ENCODE results near the gene IQCM.

IQCM gene, protein sequence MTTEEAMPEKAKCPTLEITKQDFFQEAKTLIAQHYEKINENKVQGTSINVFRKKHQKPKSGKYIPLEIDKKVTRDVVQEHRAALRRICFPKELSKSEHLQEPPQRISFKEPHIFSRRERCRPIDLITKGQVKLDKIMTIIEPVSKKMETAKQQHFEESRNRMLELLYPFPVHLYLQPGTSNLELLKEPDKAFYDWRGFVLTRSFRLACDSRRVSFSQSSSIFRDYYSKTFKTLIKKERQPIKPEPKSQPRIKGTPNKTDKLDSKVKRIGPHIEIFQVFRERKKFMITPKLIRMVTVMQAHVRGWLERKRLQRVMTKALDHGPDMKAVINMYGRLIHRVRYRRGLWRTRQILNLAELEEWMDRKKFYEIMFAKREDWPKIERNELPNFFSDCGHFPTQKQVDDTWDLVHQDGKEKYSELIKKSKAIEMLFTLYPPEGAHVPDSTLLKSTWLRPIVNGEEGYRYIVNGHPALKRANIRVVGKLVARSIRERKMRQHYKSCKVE

DNA sequence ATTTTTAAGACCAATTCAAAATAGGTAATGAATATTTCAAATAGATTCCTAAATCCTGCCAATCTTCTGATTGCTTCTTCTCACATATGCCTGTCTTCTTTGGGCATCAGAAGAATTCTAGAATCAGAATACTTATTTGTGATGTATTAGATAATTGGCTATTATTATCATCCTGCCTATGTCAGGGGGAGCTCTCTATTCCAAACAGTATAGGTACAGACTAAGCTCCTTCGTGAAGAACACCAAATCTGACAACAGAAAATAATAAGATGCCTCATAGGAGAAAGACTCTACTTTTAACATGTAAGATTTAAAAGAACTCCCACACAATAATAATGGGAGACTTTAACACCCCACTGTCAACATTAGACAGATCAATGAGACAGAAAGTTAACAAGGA is at the start of gene IQCM:
Gene IQCM, minus strand, starts transcription at position 101 of the 400 bp plus-strand sequence. CDS start 73,152 bp downstream, outside the sequence.
- DNase-seq, result no peak

DNA sequence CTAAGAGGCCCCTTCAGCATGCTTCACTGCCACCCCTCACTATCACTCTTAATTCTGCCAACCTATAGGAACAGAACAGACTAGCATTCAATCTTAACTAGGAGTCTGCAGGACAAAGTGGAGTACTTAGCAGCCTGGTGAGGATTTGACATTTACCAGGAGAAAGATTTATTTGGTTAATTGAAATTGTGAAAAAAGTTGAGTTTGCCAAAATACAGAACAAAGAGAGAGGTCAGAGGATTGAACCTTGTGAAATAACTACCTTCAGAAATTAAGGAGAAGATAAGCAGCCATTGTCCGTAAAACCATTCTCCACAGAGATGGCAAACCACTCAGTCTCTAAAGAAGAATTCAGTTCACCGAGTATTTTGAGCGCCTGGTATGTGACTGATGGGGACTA is 41.8 kb upstream of the IQCM start:
- no peak for DNase-seq

DNA sequence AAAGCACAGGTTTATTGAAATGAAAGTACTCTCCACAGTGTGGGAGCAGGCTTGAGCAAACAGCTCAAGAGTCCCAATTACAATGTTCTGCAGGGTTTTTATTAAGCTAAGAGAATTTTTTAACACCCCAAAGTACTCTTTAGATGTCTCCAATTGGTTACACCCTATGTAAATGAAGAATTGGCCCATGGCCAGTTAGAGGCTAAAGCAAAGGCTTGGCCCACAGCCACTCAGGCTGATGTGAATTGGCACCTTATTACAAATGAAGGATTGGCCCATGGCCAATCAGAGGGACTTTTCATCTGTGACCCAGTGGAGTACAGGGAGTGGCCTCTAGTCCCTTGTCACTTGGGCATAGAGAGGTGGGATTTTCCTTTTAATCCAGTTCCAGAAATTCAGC is 30.1 kb upstream of the IQCM start:
- no peak for DNase-seq

DNA sequence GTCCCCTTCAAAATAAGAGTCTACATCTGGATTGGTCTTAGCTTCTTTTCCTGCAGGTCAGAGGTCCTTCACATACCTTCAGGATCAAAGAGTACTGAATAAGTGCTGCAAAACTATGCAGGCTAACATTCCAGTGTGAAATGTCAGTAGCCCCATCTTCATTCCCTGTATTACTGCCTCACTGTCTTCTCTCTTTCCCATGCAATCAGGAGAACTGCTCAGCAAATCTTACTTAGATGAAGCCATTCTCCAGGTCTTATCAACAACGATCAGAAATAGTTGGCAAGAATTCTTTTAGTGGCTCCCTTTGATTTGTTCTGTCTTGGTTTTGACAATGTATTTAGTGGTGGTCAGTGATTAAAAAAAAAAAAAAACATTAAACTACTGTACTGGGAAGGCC is 26.0 kb upstream of the IQCM start:
- DNase-seq, result no peak

DNA sequence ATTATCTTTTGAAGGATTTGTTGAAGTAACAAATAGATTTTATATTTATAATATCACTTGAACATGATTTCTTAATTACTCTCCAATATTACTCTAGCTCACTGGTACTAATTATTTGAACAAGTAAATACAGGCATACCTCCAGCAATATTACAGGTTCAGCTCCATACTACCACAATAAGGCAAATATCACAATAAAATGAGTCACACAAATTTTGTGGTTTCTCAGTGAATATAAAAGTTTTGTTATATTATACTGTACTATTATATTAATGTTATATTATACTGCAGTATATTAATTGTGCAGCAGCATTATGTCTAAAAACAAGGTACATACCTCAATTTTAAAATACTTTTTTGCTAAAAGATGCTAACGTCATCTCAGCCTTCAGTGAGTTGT is 22.4 kb upstream of the IQCM start:
- DNase-seq, result no peak

DNA sequence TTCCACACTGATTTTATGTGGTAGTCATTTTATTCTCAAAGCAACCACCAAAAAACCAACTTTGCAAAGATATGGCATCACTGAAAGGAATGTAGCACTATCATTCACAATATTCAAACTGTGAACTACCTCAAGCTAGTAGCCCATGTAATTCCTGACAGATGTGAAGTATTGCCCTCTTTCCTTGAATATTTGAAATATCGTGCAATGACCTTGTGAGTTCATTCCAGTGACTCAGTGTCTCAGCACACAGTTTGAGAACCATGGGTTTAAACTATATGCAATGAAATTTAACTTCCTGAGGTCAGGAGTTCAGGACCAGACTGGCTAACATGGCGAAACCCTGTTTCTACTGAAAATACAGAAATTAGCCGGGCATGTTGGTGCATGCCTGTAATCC is 20.9 kb upstream of the IQCM start:
- no peak for DNase-seq

DNA sequence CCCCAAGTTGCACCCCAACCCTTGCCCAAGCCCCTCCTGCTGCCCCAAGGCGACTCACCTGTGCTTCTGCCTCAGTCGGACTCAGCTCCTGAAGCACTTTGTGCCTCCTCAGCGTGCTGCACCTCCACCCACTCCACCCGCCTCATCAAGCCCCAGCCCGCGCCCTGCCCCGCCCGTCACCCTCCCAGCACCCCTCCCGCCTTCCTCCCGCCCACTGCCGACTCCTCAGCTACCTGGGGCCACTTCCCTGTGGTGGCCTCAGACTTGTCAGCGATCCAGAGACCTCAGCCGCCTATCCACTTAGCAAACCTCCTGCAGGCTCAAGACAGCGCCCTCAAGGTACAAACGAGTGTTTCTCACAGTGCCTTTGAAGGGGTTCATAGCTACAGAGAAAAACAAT is 19.6 kb upstream of the IQCM start:
- DNase-seq, result no peak

DNA sequence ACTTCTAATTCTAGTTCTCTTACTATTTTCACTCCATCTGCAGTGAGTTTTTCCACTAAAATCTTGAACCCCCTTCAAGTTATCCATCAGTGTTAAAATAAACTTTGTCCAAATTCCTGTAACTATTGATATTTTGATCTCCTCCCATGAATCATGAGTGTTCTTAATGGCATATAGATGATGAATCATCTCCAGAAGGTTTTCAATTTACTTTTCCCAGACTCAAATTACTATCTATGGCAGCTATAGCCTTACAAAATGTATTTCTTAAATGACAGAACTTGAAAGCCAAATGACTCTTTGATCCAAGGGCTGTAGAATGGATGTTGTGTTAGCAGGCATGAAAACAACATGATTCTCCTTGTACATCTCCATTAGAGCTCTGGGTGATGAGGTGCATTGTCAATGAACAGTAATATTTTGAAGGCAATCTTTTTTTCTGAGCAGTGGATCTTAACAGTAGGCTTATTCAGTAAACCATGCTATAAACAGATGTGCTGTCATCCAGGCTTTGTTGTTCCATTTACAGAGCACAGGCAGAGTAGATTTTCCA is 16.1 kb upstream of the IQCM start:
- DNase-seq, result no peak

DNA sequence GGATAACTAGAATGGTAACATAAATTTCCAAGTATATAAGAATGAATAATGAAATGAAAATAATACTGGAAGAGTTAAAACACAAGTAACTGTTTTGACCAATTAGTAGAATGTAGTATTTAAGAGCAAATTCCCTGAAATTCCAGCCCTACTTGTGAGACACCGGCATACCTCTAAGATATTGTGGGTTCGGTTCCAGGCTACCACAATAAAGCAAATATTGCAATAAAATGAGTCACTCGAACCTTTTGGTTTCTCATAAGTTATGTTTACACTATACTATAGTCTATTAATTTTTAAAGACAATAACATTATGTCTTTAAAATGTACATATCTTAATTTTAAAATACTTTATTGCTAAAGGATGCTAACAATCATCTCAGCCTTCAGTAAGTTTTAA is 15.2 kb upstream of the IQCM start:
- DNase-seq, result no peak

DNA sequence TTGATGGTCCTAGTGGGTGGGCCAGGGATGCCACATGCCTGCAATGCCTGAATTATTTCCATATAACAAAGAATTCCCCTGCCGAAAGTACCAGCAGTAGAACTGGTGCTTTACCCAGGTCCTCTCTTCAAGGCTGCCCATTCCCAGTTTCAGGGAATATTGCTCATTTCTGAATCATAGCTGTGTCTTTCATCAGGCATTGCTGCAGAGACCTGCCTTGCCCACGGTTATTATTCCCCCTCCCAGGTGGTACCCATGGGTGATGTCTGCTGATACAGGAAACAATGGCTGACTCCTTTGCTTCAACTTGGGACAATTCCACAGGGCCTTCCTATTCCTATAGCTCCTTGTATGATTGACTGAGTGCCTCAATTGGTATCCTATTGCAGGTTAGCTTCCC is 9.7 kb upstream of the IQCM start:
- no peak for DNase-seq

DNA sequence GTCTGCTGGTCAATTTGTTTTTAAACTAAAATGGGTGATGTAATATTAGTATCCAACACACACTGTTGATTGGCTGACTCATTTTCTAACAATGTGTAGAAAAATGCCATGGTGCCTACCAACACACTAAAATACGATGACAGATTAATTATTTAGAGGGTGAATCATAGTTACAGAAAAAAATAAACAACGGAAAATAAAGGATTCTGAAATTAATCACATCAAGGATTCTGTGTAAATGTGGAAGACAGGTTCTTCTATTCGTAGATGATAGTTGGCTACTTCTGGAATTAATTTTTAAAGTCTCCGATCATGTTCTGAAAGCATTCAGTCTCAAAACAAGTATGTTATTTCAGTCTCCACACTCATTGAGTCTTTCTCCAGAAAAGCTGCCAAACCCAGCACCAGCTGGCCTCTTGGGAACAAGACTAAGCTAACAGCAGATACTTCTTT is 8.2 kb upstream of the IQCM start:
- DNase-seq, result no peak

DNA sequence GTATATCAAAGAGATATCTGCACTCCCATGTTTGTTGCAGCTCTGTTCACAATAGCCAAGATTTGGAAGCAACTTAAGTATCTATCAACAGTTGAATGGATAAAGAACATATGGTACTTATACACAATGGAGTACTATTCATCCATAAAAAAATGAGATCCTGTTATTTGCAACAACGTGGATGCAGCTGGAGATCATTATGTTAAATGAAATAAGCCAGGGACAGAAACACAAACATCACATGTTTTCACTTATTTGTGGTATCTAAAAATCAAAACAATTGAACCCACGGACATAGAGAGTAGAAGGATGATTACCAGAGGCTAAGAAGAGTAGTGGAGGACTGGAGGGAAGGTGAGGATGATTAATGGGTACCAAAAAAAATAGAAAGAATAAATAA is 14.2 kb downstream of the IQCM start:
- DNase-seq, result no peak

DNA sequence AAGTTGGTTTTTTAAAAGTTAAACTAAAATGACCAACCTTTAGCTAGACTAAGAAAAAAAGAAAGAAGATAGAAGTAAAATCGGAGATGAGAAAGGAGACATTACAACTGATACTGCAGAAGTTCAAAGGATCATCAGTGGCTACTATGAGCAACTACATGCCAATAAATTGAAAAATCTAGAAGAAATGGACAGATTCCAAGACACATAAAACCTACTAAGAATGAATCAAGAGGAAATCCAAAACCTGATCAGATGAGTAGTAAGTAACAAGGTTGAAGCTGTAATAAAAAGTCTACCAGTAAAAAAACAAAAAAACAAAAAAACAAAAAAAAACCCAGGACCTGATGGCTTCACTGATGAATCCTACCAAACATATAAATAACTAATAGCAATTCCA is 16.1 kb downstream of the IQCM start:
- no peak for DNase-seq

DNA sequence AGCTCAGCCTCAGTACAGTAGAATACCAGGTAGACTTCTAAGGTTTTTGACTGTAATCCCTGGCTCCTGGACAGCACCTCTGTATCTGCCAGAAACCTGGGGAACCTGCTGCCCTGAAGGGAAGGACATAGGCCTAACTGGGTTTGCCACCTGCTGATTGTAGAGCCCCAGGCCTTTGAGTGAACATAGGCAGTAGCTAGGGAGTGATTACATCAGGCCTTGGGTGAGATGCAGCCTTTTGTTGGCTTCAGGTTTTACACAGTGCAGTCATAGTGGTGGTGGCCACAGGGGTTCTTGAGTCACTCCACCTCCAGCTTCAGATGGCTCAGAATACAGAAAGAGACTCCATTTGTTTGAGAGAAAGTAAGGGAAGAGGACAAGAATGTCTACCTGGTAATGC is 19.3 kb downstream of the IQCM start:
- DNase-seq, result no peak

DNA sequence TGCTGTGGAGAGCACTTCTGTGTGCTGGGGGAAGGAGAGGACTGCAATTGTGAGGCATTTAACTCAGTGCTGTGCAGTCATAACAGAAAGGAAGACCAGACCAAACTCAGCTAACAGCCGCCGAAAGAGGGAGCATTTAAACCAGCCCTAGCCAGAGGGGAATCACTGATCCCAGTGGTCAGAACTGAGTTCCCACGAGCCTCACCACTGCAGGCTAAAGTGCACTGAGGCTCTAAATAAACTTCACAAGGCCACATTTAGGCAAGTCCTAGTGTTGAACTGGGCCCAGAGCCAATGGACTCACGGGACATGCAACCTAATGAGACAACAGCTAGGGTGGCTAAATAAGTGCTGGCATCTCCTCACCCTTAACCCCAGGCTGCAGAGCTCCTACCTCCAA is 20.4 kb downstream of the IQCM start:
- no peak for DNase-seq

DNA sequence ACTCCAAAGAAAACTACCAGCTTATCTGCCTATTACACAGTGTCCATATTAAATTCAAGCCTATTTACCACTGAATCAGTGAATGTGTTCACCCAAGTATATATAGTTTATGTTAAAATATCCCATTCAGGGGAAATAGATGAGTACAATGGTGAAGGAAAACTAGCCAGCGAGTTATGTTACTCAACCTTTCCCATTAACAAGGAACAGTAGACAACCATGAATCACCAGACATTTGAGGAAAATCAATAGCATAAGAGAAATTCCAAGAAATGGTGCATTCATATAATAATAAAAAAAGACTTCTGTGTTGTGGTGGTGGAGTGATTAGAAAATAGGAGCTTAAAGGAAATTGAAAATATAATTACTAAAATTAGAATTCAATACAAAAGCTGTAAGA is 21.3 kb downstream of the IQCM start:
- DNase-seq, result no peak

DNA sequence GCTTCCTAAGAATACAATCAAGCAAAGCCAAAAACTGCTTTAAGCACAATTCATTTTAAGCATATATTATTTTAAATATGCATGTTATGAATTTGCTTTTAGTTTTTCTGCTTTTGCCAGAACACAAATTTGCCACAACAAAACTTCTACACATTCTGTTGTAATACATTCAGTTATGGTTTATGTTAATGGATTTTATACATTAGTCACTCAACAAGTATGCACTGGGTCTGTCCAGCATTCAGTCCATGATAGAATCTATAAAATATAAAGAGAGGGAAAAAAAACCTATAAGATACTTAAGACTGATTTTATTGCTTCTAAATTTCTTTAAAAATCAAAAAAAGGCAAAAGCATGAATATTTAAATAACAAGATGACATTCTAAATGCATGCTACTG is 22.2 kb downstream of the IQCM start:
- DNase-seq, result no peak

DNA sequence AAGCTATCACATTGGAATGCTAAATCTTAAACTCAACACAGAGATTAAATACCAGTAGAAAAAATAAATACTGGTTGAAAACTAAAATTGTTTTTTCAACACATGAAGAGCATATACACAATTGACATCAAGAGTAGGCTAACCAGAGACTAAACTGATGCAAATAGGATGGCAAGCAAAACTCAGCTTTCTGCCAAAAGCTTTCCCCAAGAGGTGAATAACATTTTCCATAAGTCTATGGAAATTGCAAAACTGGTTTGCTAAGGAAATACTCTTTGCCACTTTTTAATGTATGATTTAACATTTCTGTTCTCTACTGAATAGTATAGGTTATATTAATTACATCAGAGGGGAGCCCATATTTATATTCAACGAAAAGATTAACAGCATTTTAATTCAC is 23.8 kb downstream of the IQCM start:
- DNase-seq, result no peak

DNA sequence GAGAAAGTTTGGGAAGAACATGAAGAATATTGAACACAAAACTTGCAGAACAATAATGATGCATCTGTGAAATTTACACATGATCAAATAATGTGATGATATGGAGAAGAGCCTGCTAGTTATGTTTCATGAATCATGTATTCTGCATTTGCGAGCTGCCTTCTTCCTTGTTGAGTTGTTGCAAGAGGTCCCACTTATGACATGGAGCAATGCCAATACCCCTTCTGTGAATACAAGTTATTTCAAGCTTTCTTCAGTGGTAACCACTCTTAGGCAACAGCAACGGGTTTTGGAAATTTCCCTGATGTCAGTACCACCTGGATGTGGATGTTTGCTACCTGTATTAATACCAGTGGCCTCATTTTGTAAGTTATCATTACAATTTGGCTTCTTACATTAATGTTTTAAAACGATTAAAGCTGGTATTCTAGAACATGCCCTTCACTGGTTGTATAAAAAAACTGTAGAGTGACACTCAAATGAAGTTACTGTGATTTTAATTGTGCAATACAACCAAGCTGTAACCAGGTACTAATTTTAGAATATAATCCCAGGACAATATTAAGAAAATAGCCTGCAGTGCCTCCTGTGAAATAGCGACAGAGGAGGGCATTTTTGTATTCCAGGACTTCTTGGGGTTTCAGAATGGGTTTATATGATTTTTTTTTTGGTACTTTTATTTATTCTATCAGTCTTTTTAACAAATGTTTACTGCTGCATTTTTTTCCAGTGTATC is 25.3 kb downstream of the IQCM start:
- DNase-seq, result no peak

DNA sequence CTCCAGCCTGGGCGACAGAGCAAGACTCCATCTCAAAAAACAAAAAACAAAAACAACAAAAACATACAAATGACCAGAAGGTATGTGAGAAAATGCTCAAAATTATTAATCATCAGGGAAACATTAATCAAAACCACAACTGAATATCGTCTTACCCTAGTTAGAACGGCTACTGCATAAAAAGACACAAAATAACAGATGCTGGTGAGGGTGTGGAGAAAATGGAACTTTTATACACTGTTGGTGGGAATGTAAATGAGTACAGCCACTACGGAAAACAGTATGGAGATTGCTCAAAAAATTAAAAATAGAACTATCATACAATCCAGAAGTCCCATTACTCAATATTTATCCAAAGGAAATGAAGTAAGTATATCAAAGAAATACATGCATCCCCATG is 27.3 kb downstream of the IQCM start:
- DNase-seq, result no peak

DNA sequence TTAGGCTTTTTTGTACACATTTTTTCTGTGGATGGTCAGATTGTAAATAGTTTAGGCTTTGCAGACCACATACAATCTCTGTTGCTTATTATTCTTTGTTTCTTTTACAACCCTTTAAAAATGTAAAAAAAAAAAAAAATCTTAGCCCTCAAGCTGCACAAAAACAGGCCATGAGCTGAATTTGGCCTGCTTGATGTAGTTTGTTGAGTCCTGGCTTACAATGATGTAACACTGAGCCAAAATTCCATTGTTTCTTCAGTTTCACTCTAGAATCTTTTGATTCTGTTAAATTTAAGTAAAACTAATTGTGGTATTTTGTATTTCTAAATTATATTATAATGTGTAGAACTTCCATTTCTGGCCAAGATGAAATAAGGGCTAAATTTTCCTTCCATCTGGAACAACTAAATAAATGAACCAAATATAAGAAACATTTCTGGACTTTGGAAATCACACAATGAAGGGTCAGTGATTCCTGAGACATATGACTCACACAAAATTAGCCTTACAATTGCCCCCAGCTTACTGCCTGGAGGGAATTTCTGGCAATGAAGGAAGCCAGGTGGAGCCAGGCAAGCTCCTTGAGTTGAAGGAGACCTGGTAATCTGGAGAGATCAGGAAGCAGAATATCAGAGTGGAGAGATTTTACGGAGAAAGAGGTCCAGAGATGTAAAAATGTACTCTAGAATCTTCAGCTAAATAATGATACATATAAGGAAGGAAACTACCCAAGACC is 29.8 kb downstream of the IQCM start:
- no peak for DNase-seq

DNA sequence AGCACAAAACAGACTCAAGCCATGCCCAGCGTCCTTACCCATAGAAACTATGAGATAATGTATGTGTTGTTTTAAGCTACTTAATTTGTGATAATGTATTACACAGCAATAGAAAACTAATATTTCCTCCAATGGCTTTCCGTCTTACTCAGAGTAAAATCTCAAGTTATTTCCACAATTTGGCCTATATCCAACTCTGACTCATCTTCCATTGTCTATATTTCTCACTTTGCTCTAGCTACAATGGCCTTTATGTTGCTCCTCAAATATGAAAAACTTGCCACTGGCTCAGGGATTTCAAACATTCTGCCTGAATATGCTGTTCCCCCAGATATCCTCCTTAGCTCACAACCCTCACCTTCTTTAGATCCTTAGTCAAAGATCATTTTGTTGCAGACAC is 31.6 kb downstream of the IQCM start:
- no peak for DNase-seq

DNA sequence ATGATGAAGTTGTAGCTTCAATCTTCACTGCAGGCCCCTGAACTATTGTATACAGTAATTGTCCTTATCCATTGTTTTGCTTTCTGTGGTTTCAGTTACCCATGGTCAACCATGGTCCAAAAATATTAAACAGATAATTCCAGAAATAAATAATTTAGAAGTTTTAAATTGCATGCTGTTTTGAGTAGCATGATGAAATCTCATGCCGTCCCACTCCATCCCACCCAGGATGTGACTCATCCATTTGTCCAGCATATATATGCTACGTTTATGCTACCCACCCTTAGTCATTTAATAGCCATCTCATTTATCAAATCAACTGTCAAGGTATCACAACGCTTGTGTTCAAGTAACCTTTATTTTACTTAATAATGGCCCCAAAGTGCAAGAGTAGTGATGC is 34.5 kb downstream of the IQCM start:
- DNase-seq, result no peak
